GM23248 (cell line): ENCODE results near the gene ELMO1. TPM values are rescaled to one million over a fixed set of nuclear protein-coding genes. Genes with fewer than 3 reads are reported as not detected.

Experiments
- DNase-seq: peaks from one replicate; pipeline ENCODE4 v3.0.0-alpha.2; 2015
- H2AFZ ChIP-seq: fragments of 200-600 bp; sonication (generic); 2 replicates; pipeline ENCODE4 v1.6.1; 2016; ENCODE audit warnings: antibody characterized with exemption
- H3F3A ChIP-seq: fragments of 200-600 bp; sonication (generic); 2 replicates; pipeline ENCODE4 v1.6.1; 2016; ENCODE audit warnings: mild to moderate bottlenecking, antibody characterized with exemption, mixed run types; ENCODE audit not compliant: insufficient read depth
- H3K27ac ChIP-seq: fragments of 200-600 bp; sonication (generic); 2 replicates; pipeline ENCODE4 v1.5.1; 2016; ENCODE audit warnings: mild to moderate bottlenecking
- H3K27me3 ChIP-seq: fragments of 200-600 bp; sonication (generic); replicated peaks from 2 replicates; pipeline ENCODE4 v1.6.1; 2016; ENCODE audit warnings: mild to moderate bottlenecking; ENCODE audit not compliant: insufficient read depth
- H3K36me3 ChIP-seq: fragments of 200-600 bp; sonication (generic); 2 replicates; pipeline ENCODE4 v1.6.1; 2016; ENCODE audit warnings: low read depth, mild to moderate bottlenecking
- H3K4me1 ChIP-seq: fragments of 200-600 bp; sonication (generic); 2 replicates; pipeline ENCODE4 v1.6.1; 2016; ENCODE audit warnings: mild to moderate bottlenecking; ENCODE audit not compliant: insufficient read depth
- H3K4me2 ChIP-seq: fragments of 200-600 bp; sonication (generic); one replicate; pipeline ENCODE4 v1.6.1; 2016; ENCODE audit warnings: mild to moderate bottlenecking; ENCODE audit not compliant: unreplicated experiment
- H3K4me3 ChIP-seq: fragments of 200-600 bp; sonication (generic); 2 replicates; pipeline ENCODE4 v1.5.1; 2016; ENCODE audit warnings: mild to moderate bottlenecking
- H3K79me2 ChIP-seq: fragments of 200-600 bp; sonication (generic); 2 replicates; pipeline ENCODE4 v1.6.1; 2016; ENCODE audit warnings: mild to moderate bottlenecking; ENCODE audit not compliant: insufficient read depth
- H3K9ac ChIP-seq: fragments of 200-600 bp; sonication (generic); 2 replicates; pipeline ENCODE4 v1.6.1; 2016; ENCODE audit warnings: mild to moderate bottlenecking
- H3K9me2 ChIP-seq: fragments of 200-600 bp; sonication (generic); 2 replicates; pipeline ENCODE4 v1.6.1; 2016; ENCODE audit warnings: mixed run types, mild to moderate bottlenecking, moderate library complexity; ENCODE audit not compliant: insufficient read depth
- H3K9me3 ChIP-seq: fragments of 200-600 bp; sonication (generic); one replicate; pipeline ENCODE4 v1.6.1; 2017; ENCODE audit warnings: low read depth
- H4K20me1 ChIP-seq: fragments of 200-600 bp; sonication (generic); 2 replicates; pipeline ENCODE4 v1.6.0; 2016; ENCODE audit not compliant: insufficient read depth
- EZH2 ChIP-seq: fragments of 200-600 bp; sonication (generic); IDR thresholded peaks from 2 replicates; pipeline ENCODE4 v1.6.1; 2018; ENCODE audit warnings: antibody characterized with exemption, mild to moderate bottlenecking; ENCODE audit not compliant: insufficient read depth, poor library complexity, severe bottlenecking
- EZH2phosphoT487 ChIP-seq: fragments of 200-600 bp; sonication (generic); IDR thresholded peaks from 2 replicates; pipeline ENCODE4 v1.6.1; 2018; ENCODE audit warnings: antibody characterized with exemption, moderate library complexity, mild to moderate bottlenecking, low read depth; ENCODE audit not compliant: insufficient read depth
- WGBS, 2 experiments: methylation state at CpG; one replicate each; pipeline ENCODE4 v1.1.6; 2015 to 2017; ENCODE audit warnings: low lambda C conversion rate in 2 of 2, low coverage in 1 of 2; ENCODE audit errors: missing lambda C conversion rate in 2 of 2; 5-methylcytosine and 5-hydroxymethylcytosine counted together
- in situ Hi-C: fragments of 300-500 bp; cut with MboI; formaldehyde crosslinking; loops from 2 replicates; pipeline ENCODE4 v1.15.0; 2020
- polyA plus RNA-seq: library from polyadenylated mRNA; unstranded; fragments of >200 nt; fragmentation: Nextera tagmentation; extraction: Ambion mirVana; gene quantifications from 2 replicates; pipeline ENCODE4 v1.2.1, GENCODE V29; 2016
- total RNA-seq: library from RNA; depleted of rRNA; stranded (reverse); fragments of >200 nt; shearing (Covaris generic); gene quantifications from 2 replicates; pipeline ENCODE4 v1.2.3, GENCODE V29; 2014

ELMO1 gene
- total and polyA plus RNA-seq, 2 experiments from 2014 or later = not detected

GRCh38 chr7:37322831-37323230 is 125.8 kb downstream of the ELMO1 start:
- in situ Hi-C loops = no loop called here
- Histone ChIP-seq H3K79me2 (no peaks in the 10 kb centered on the region), H3K4me2 (no peak overlapping the region), H3K4me1 (no peaks in the 10 kb centered on the region), H3K9me3 (no peaks in the 10 kb centered on the region), H3K27ac (no peak overlapping the region), H3K4me3 (no peak overlapping the region), H4K20me1 (no peaks in the 10 kb centered on the region), H3K36me3 (no peaks in the 10 kb centered on the region), H3K9me2 (no peaks in the 10 kb centered on the region), H3F3A (no peaks in the 10 kb centered on the region), H3K27me3 (no peaks in the 10 kb centered on the region), H3K9ac (no peak overlapping the region), H2AFZ (no peak overlapping the region)
- DNase-seq = no peak
- WGBS, 2 experiments = 43 to 47% methylated on average over 4 of the region's 4 CpGs
- TF ChIP-seq EZH2 (no peak), EZH2phosphoT487 (no peak)

GRCh38 chr7:37320848-37321468 is 127.7 kb downstream of the ELMO1 start:
- no peaks in the 10 kb centered on the region for H4K20me1 ChIP-seq
- no peak overlapping the region for H3K9ac ChIP-seq
- H3K27ac ChIP-seq = no peak overlapping the region
- no peaks in the 10 kb centered on the region for H3F3A ChIP-seq
- H3K9me2 ChIP-seq = no peaks in the 10 kb centered on the region
- H3K4me3 ChIP-seq = no peak overlapping the region
- no peak overlapping the region for H3K4me2 ChIP-seq
- WGBS, 2 experiments = 70 to 71% methylated on average over 10 of the region's 10 CpGs
- no peaks in the 10 kb centered on the region for H3K4me1 ChIP-seq
- H3K79me2 ChIP-seq = no peaks in the 10 kb centered on the region
- DNase-seq = no peak
- no peak overlapping the region for H2AFZ ChIP-seq
- H3K27me3 ChIP-seq = no peaks in the 10 kb centered on the region
- H3K9me3 ChIP-seq = no peaks in the 10 kb centered on the region
- TF ChIP-seq EZH2 (no peak), EZH2phosphoT487 (no peak)
- no peaks in the 10 kb centered on the region for H3K36me3 ChIP-seq
- in situ Hi-C loops = no loop called here

DNA sequence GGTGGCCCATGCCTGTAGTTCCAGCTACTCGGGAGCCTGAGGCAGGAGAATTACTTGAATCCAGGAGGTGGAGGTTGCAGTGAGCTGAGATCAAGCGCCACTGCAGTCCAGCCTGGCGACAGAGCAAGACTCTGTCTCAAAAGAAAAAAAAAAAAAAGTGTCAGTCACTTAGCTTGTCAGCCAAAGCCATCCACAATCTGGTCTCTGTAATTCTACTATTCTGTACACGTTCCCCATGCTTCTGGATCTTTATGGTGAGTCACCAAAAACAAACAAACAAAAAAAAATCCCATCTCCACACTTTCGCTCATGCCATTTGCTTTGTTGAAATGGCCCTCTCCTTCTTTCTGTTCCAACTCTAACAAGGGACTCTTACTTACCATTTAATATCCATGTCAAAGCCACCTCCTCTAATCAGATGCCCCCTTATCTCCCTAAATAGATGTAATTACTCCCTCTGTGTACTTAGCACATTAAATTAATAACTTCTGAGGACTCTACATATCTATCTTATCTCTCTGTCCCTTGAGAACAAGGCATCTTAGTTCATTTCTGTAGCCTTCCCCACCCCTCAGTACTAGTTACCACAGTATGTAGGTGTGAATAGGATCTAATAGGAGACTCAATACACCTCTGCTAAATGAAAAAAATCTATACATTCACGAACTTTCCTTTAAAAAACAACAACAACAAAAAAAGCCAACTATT is 128.4 kb downstream of the ELMO1 start:
- H4K20me1 ChIP-seq = no peaks in the 10 kb centered on the region
- H3K27me3 ChIP-seq = no peaks in the 10 kb centered on the region
- no peaks in the 10 kb centered on the region for H3K9me3 ChIP-seq
- H3K4me2 ChIP-seq = no peak overlapping the region
- no peaks in the 10 kb centered on the region for H3F3A ChIP-seq
- H3K9me2 ChIP-seq = no peaks in the 10 kb centered on the region
- H3K9ac ChIP-seq = no peak overlapping the region
- 39 to 40% methylated on average over 6 of the region's 6 CpGs for WGBS, 2 experiments
- DNase-seq = no peak
- no peaks in the 10 kb centered on the region for H3K79me2 ChIP-seq
- H3K36me3 ChIP-seq = no peaks in the 10 kb centered on the region
- no peaks in the 10 kb centered on the region for H3K4me1 ChIP-seq
- no peak for TF ChIP-seq EZH2
- no peak for TF ChIP-seq EZH2phosphoT487
- H2AFZ ChIP-seq = no peak overlapping the region
- H3K4me3 ChIP-seq = no peak overlapping the region
- H3K27ac ChIP-seq = no peak overlapping the region
- in situ Hi-C loops = no loop called here

DNA sequence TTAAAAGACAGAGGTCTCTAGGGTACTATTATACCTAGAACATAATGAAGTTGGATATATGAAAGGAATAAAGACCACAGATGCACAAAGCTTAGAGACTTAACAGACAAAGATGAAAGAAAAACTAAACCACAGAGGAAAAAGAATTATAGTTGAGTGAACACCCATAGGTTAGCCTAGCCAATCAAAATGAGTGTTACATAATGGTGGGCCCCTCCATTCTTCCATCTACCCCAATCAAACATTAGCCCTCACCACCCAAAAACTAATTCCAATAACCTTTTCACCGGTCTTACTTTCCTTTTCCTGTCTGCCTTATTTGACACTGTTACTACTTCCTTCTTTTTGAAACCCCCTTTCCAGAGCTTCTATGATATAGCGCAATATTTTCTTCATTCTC is 130.1 kb downstream of the ELMO1 start:
- Histone ChIP-seq H3K27me3 (no peaks in the 10 kb centered on the region), H3K9ac (no peak overlapping the region), H3K79me2 (no peaks in the 10 kb centered on the region), H3K9me3 (no peaks in the 10 kb centered on the region), H3K9me2 (no peaks in the 10 kb centered on the region), H3K4me2 (no peak overlapping the region), H3F3A (no peaks in the 10 kb centered on the region), H3K4me1 (no peaks in the 10 kb centered on the region), H3K36me3 (no peaks in the 10 kb centered on the region), H2AFZ (no peak overlapping the region), H3K27ac (no peak overlapping the region), H3K4me3 (no peak overlapping the region), H4K20me1 (no peaks in the 10 kb centered on the region)
- TF ChIP-seq EZH2phosphoT487 = no peak
- no peak for TF ChIP-seq EZH2
- in situ Hi-C loops = no loop called here
- DNase-seq = no peak
- WGBS, 2 experiments = 68 to 79% methylated on average over 2 of the region's 2 CpGs
